ENCODE data around the gene STS. TPM values are rescaled to one million over a fixed set of nuclear protein-coding genes. Genes with fewer than 3 reads are reported as not detected.
A peak's percentile ranks its signal among the peaks of the same experiment; 100 is the strongest.

STS gene
- total and polyA plus RNA-seq, 2 of the 8 experiments (the other 6 are each of a cell fraction or from before 2014, with no cell fraction given), result 0.67 to 1.5 TPM

GRCh38 chrX:7131621-7132020, 15.9 kb upstream of the STS start:
- no peak for FAIRE-seq
- H3K23me2 ChIP-seq (ENCODE audit: low read depth, low read length), result no peaks in the 10 kb centered on the region
- no peak overlapping the region for H3K14ac ChIP-seq (ENCODE audit: insufficient read length)
- H2BK120ac ChIP-seq (replicated peaks; ENCODE audit: low read depth, low read length), result no peak overlapping the region
- H4K5ac ChIP-seq (ENCODE audit: insufficient read length, low read depth, low read length), result no peak overlapping the region
- H3K79me1 ChIP-seq (ENCODE audit: low read depth, low read length), result no peaks in the 10 kb centered on the region
- no peak overlapping the region for H2BK20ac ChIP-seq (ENCODE audit: low read length)
- H3K4ac ChIP-seq (replicated peaks; ENCODE audit: insufficient read length, low read depth, low read length), result no peak overlapping the region
- no peaks in the 10 kb centered on the region for H3K36me3 ChIP-seq (ENCODE audit: control insufficient read depth in 2 of 4, insufficient read depth in 4 of 4, low read length in 3 of 4)
- H3K9ac ChIP-seq (replicated peaks in 1 of 4; ENCODE audit: extremely low read depth in 1 of 4, low read depth in 3 of 4, low read length in 3 of 4), result no peak overlapping the region
- ChIA-PET CTCF (ENCODE audit: partially characterized antibody) (interaction anchor here (0.9 to 1.2 kb wide), 3 partner anchors 10 to 19 kb away, joined by 3 to 4 read pairs (median 3); no protein-coding TSS in a partner anchor), POLR2A (ENCODE audit: partially characterized antibody) (no interaction called here)
- no peak for DNase-seq (ENCODE audit: low read depth in 1 of 2, low spot score in 2 of 2)
- H3K9me3 ChIP-seq (ENCODE audit: insufficient read depth in 2 of 2, low read depth in 1 of 2, low read length in 1 of 2), result no peaks in the 10 kb centered on the region
- no peak overlapping the region for H3K18ac ChIP-seq (ENCODE audit: extremely low read depth, low read length)
- H3K79me2 ChIP-seq (ENCODE audit: control insufficient read depth in 1 of 2, insufficient read depth in 2 of 2, low read length in 2 of 2), result no peaks in the 10 kb centered on the region; a peak in 1 of 4 replicates
- no peak overlapping the region for H2BK5ac ChIP-seq (ENCODE audit: low read depth, low read length)
- TF ChIP-seq RFX5 (IDR thresholded peaks at IDR 0.05; ENCODE audit: borderline replicate concordance, low read depth, low read length) (no peak), MAFK (IDR thresholded peaks at IDR 0.05; ENCODE audit: low read depth, low read length) (no peak), RBBP5 (IDR thresholded peaks at IDR 0.05; ENCODE audit: borderline replicate concordance, low read depth, low read length) (no peak), SP2 (IDR thresholded peaks at IDR 0.05; ENCODE audit: low read length) (no peak), SIRT6 (IDR thresholded peaks at IDR 0.05; ENCODE audit: low read length) (no peak), NRF1 (IDR thresholded peaks at IDR 0.05; ENCODE audit: low read depth, low read length) (no peak), CREB1 (IDR thresholded peaks at IDR 0.05) (no peak), POLR2AphosphoS5 (IDR thresholded peaks at IDR 0.05; ENCODE audit: low read depth, low read length) (no peak)
- no peak overlapping the region for H3K56ac ChIP-seq (replicated peaks; ENCODE audit: insufficient read length, low read depth, low read length)
- no peak overlapping the region for H4K8ac ChIP-seq (ENCODE audit: extremely low read depth, insufficient read depth, low read length)
- peaks cover 0 to 3% (median 0%) of the 10 kb centered on the region in 4 experiments; a peak in 1 of 7 replicates for H3K4me1 ChIP-seq (replicated peaks in 1 of 4; ENCODE audit: control insufficient read depth in 3 of 4, insufficient read depth in 4 of 4, low read length in 3 of 4)
- no peak overlapping the region for H3K4me3 ChIP-seq (ENCODE audit: extremely low read depth in 1 of 4, insufficient read depth in 2 of 4, low read depth in 3 of 4, low read length in 4 of 4)
- no peak overlapping the region for H2BK12ac ChIP-seq (ENCODE audit: low read depth, low read length)
- H2AFZ ChIP-seq (ENCODE audit: low read length), result no peak overlapping the region
- H4K91ac ChIP-seq (replicated peaks; ENCODE audit: insufficient read length, low read length), result no peak overlapping the region
- H3K27ac ChIP-seq (ENCODE audit: low read depth, low read length), result no peak overlapping the region
- H2AK5ac ChIP-seq (ENCODE audit: low read depth, low read length), result 0 out of 2 replicates have a peak overlapping the region, but pooled peaks have one; percentile 24
- H2BK15ac ChIP-seq (ENCODE audit: low read length), result no peak overlapping the region
- no peak overlapping the region for H3K4me2 ChIP-seq (ENCODE audit: insufficient read depth in 1 of 2, low read depth in 2 of 2, low read length in 2 of 2)
- no peak overlapping the region for H3K23ac ChIP-seq (ENCODE audit: insufficient read length)
- no peaks in the 10 kb centered on the region for H3K27me3 ChIP-seq (replicated peaks in 1 of 4; ENCODE audit: control insufficient read depth in 3 of 4, extremely low read depth in 1 of 4, insufficient read depth in 3 of 4, low read length in 3 of 4)
- WGBS, 2 experiments (ENCODE audit: extremely low coverage in 1 of 2, insufficient coverage in 1 of 2, insufficient read length in 1 of 2, insufficient replicate concordance in 2 of 2, low coverage in 1 of 2, low lambda C conversion rate in 2 of 2, missing lambda C conversion rate in 1 of 2), result 81% methylated on average over 10 of the region's 13 CpGs; no CpG with 5 or more reads in 1 of the 2 experiments
- no peaks in the 10 kb centered on the region for H4K20me1 ChIP-seq (replicated peaks in 1 of 2; ENCODE audit: control insufficient read depth in 1 of 2, insufficient read depth in 2 of 2, low read length in 2 of 2)
